A673 (cell line): ENCODE results near the gene VIPR1. TPM values are rescaled to one million over a fixed set of nuclear protein-coding genes. Genes with fewer than 3 reads are reported as not detected.

ENCODE experiments used
- BruUV-seq: library from RNA; stranded (reverse); fragments of 400-500 nt; replicated peaks from 2 replicates; lab custom pipeline; 2021; lab: Mats Ljungman, UMichigan
- CTCF ChIA-PET: fragments of 300-600 bp; sonication (Branson Sonifier 250); formaldehyde crosslinking; loops from one replicate; lab custom pipeline; 2022; ENCODE audit warnings: antibody characterized with exemption; lab: Charles Lee
- POLR2A ChIA-PET: fragments of 300-600 bp; sonication (Branson Sonifier 250); formaldehyde crosslinking; loops from one replicate; lab custom pipeline; 2022; ENCODE audit warnings: antibody characterized with exemption; ENCODE audit not compliant: low non-redundant PET; lab: Charles Lee
- DNase-seq: peaks from one replicate; pipeline ENCODE4 v3.0.0-alpha.2; 2015; ENCODE audit warnings: low spot score
- H3K27ac ChIP-seq: fragments of 200-600 bp; sonication (generic); 2 replicates; pipeline ENCODE4 v1.5.1; 2016; ENCODE audit warnings: mixed run types, low read depth, mild to moderate bottlenecking, mixed read lengths, antibody characterized with exemption, low read length; ENCODE audit not compliant: poor library complexity, severe bottlenecking
- H3K27me3 ChIP-seq: fragments of 200-600 bp; sonication (generic); replicated peaks from 2 replicates; pipeline ENCODE4 v1.6.1; 2017; ENCODE audit warnings: mixed run types, low read depth, mild to moderate bottlenecking, mixed read lengths, antibody characterized with exemption, low read length; ENCODE audit not compliant: insufficient read depth, poor library complexity
- H3K36me3 ChIP-seq: fragments of 200-600 bp; sonication (generic); 2 replicates; pipeline ENCODE4 v1.6.1; 2016; ENCODE audit warnings: mixed run types, mild to moderate bottlenecking, mixed read lengths, antibody characterized with exemption, low read length; ENCODE audit not compliant: insufficient read depth, poor library complexity, severe bottlenecking
- H3K4me1 ChIP-seq: fragments of 200-600 bp; sonication (generic); 2 replicates; pipeline ENCODE4 v1.6.1; 2017; ENCODE audit warnings: mixed run types, mild to moderate bottlenecking, mixed read lengths, antibody characterized with exemption, low read length; ENCODE audit not compliant: insufficient read depth, poor library complexity, severe bottlenecking
- H3K4me3 ChIP-seq: fragments of 200-600 bp; sonication (generic); 2 replicates; pipeline ENCODE4 v1.5.1; 2016; ENCODE audit warnings: low read depth, mixed run types, mild to moderate bottlenecking, mixed read lengths, low read length; ENCODE audit not compliant: poor library complexity, severe bottlenecking
- H3K9me3 ChIP-seq: fragments of 200-600 bp; sonication (generic); 2 replicates; pipeline ENCODE4 v1.6.1; 2016; ENCODE audit warnings: mixed run types, low read depth, mild to moderate bottlenecking, mixed read lengths, antibody characterized with exemption, low read length; ENCODE audit not compliant: poor library complexity, severe bottlenecking
- CTCF ChIP-seq: fragments of 300-800, 200-600 bp; sonication (generic); conservative IDR thresholded peaks from 2 replicates; pipeline ENCODE4 v1.5.1; 2017; ENCODE audit warnings: low read depth, mild to moderate bottlenecking, antibody characterized with exemption, low read length, moderate library complexity, mixed read lengths
- EZH2 ChIP-seq: fragments of 200-600 bp; sonication (generic); IDR thresholded peaks from 2 replicates; pipeline ENCODE4 v1.6.1; 2017; ENCODE audit warnings: borderline replicate concordance, low read depth, mild to moderate bottlenecking, mixed read lengths, antibody characterized with exemption, low read length; ENCODE audit not compliant: poor library complexity, severe bottlenecking
- intact Hi-C: fragments of 100-400 bp; cut with micrococcal nuclease; formaldehyde crosslinking; loops from one replicate; pipeline ENCODE4 v1.10.0; 2022; ENCODE audit not compliant: unreplicated experiment
- total RNA-seq: library from RNA; stranded (reverse); gene quantifications from 2 replicates; pipeline ENCODE4 v1.2.3, GENCODE V29; 2021

The VIPR1 gene
- total RNA-seq, 1 experiment from 2014 or later, result 0.26 TPM

- H3K4me3 ChIP-seq, result no peak overlapping the region
- H3K27ac ChIP-seq, result no peak overlapping the region
- H3K9me3 ChIP-seq, result no peaks in the 10 kb centered on the region
- H3K4me1 ChIP-seq, result no peaks in the 10 kb centered on the region
- CTCF ChIA-PET, result no interaction called here
- TF ChIP-seq EZH2, result no peak
- TF ChIP-seq CTCF, result no peak
- BruUV-seq, result no TSS peak
- H3K36me3 ChIP-seq, result no peaks in the 10 kb centered on the region
- POLR2A ChIA-PET, result interaction anchor here (0.6 kb wide), 1 partner anchor 12 kb away, joined by 5 read pairs; no protein-coding TSS in a partner anchor
- DNase-seq, result no peak
- H3K27me3 ChIP-seq, result no peaks in the 10 kb centered on the region
- intact Hi-C loops, result no loop called here
Measured at GRCh38 chr3:42507252-42507651, 4.8 kb downstream of the VIPR1 start.

GRCh38 chr3:42507761-42508335 is 5.4 kb downstream of the VIPR1 start:
- POLR2A ChIA-PET, result interaction anchor here (0.6 kb wide), 1 partner anchor 12 kb away, joined by 5 read pairs; no protein-coding TSS in a partner anchor
- no peaks in the 10 kb centered on the region for H3K36me3 ChIP-seq
- intact Hi-C loops, result no loop called here
- CTCF ChIA-PET, result no interaction called here
- TF ChIP-seq EZH2 (no peak), CTCF (no peak)
- no peaks in the 10 kb centered on the region for H3K9me3 ChIP-seq
- H3K4me3 ChIP-seq, result no peak overlapping the region
- no peaks in the 10 kb centered on the region for H3K27me3 ChIP-seq
- no peak for DNase-seq
- H3K27ac ChIP-seq, result no peak overlapping the region
- BruUV-seq, result no TSS peak
- no peaks in the 10 kb centered on the region for H3K4me1 ChIP-seq

GRCh38 chr3:42508562-42508961 is 6.1 kb downstream of the VIPR1 start:
- no TSS peak for BruUV-seq
- intact Hi-C loops, result no loop called here

More at GRCh38 chr3:42508562-42508961, 6.1 kb downstream of the VIPR1 start:
- DNase-seq, result no peak
- Histone ChIP-seq H3K36me3 (no peaks in the 10 kb centered on the region), H3K4me3 (no peak overlapping the region), H3K9me3 (no peaks in the 10 kb centered on the region), H3K27ac (no peak overlapping the region), H3K27me3 (no peaks in the 10 kb centered on the region), H3K4me1 (no peaks in the 10 kb centered on the region)
- ChIA-PET POLR2A (no interaction called here), CTCF (no interaction called here)
- TF ChIP-seq EZH2 (no peak), CTCF (no peak)
